Neural cell (in vitro differentiated cells): ENCODE measurements around the gene COL23A1.

Experiments
- EP300 ChIP-seq: fragments of 450-650 bp; conservative IDR thresholded peaks from 2 replicates; pipeline ENCODE4 v1.6.1; 2014; ENCODE audit warnings: antibody characterized with exemption, mild to moderate bottlenecking, moderate library complexity; ENCODE audit not compliant: poor library complexity, severe bottlenecking
- EZH2 ChIP-seq: fragments of 200-600, 300-800 bp; shearing (Covaris generic), sonication (generic); IDR thresholded peaks from 2 replicates; pipeline ENCODE4 v1.6.1; 2014; ENCODE audit warnings: antibody characterized with exemption, low read length, borderline replicate concordance, mild to moderate bottlenecking; ENCODE audit not compliant: insufficient read depth, poor library complexity, severe bottlenecking
- MXI1 ChIP-seq: fragments of 450-650 bp; conservative IDR thresholded peaks from 2 replicates; pipeline ENCODE4 v1.6.1; 2014; ENCODE audit warnings: antibody characterized with exemption, mild to moderate bottlenecking; ENCODE audit not compliant: poor library complexity, severe bottlenecking
- POLR2AphosphoS5 ChIP-seq: IDR thresholded peaks from 2 replicates; pipeline ENCODE4 v1.6.1; 2012
- RAD21 ChIP-seq: fragments of 450-650 bp; conservative IDR thresholded peaks from 2 replicates; pipeline ENCODE4 v1.6.1; 2014; ENCODE audit warnings: antibody characterized with exemption, mild to moderate bottlenecking, moderate library complexity
- SMC3 ChIP-seq: fragments of 450-650 bp; conservative IDR thresholded peaks from 2 replicates; pipeline ENCODE4 v1.6.1; 2014; ENCODE audit warnings: antibody characterized with exemption, mild to moderate bottlenecking, moderate library complexity; ENCODE audit not compliant: poor library complexity
- TF ChIP-seq, protein P1 (sequence below): IDR thresholded peaks from 2 replicates; pipeline ENCODE4 v1.6.1; 2012; ENCODE audit warnings: borderline replicate concordance
- TF ChIP-seq, protein P2 (sequence below): fragments of 450-650 bp; IDR thresholded peaks from 2 replicates; pipeline ENCODE4 v1.5.1; 2014; ENCODE audit warnings: antibody characterized with exemption, mild to moderate bottlenecking, moderate library complexity; ENCODE audit not compliant: poor library complexity, severe bottlenecking

DNA sequence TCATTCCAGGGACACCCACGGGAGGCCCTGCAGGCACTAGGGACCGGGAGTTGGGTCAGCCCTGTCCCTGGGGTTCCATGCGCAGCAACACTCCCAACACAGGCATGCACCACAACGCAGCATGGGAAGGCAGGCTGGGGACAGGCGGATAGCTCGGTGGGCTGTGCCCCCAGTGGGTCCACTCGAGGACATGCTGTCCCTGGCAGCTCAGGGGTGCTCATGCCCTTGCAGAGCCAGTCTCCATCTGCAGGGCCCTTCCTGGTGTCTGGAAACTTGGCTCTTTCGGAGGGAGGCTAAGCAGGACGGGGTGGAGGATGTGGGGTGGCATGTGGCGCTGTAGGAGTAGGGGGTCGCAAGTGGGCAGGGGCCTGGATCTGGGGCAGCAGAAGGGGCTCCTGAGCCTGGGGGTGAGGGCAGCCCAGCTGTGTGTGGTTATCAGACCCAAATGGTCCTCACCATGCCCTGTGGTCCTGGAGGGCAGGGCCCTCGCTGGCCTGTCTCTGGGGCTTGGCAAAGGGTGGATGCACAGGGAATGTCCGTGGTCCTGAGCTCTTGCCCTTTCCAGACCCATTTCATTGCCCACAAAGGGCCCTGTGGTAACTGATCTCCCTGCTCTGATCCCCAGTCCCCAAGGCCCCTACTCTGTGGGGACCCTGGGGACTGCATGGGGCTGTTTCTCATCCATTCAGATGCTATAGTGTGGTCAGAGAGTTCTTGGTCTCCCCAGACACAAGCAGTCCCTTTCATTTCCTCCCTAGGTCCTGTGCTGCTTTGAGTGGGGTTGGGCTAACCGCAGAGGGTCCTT lies 267.3 kb downstream of the COL23A1 start:
- TF ChIP-seq, protein P1, sequence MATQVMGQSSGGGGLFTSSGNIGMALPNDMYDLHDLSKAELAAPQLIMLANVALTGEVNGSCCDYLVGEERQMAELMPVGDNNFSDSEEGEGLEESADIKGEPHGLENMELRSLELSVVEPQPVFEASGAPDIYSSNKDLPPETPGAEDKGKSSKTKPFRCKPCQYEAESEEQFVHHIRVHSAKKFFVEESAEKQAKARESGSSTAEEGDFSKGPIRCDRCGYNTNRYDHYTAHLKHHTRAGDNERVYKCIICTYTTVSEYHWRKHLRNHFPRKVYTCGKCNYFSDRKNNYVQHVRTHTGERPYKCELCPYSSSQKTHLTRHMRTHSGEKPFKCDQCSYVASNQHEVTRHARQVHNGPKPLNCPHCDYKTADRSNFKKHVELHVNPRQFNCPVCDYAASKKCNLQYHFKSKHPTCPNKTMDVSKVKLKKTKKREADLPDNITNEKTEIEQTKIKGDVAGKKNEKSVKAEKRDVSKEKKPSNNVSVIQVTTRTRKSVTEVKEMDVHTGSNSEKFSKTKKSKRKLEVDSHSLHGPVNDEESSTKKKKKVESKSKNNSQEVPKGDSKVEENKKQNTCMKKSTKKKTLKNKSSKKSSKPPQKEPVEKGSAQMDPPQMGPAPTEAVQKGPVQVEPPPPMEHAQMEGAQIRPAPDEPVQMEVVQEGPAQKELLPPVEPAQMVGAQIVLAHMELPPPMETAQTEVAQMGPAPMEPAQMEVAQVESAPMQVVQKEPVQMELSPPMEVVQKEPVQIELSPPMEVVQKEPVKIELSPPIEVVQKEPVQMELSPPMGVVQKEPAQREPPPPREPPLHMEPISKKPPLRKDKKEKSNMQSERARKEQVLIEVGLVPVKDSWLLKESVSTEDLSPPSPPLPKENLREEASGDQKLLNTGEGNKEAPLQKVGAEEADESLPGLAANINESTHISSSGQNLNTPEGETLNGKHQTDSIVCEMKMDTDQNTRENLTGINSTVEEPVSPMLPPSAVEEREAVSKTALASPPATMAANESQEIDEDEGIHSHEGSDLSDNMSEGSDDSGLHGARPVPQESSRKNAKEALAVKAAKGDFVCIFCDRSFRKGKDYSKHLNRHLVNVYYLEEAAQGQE, result no peak
- TF ChIP-seq EZH2 (no peak), MXI1 (no peak), EP300 (no peak), POLR2AphosphoS5 (no peak), SMC3 (no peak), RAD21 (no peak)
- TF ChIP-seq, protein P2, sequence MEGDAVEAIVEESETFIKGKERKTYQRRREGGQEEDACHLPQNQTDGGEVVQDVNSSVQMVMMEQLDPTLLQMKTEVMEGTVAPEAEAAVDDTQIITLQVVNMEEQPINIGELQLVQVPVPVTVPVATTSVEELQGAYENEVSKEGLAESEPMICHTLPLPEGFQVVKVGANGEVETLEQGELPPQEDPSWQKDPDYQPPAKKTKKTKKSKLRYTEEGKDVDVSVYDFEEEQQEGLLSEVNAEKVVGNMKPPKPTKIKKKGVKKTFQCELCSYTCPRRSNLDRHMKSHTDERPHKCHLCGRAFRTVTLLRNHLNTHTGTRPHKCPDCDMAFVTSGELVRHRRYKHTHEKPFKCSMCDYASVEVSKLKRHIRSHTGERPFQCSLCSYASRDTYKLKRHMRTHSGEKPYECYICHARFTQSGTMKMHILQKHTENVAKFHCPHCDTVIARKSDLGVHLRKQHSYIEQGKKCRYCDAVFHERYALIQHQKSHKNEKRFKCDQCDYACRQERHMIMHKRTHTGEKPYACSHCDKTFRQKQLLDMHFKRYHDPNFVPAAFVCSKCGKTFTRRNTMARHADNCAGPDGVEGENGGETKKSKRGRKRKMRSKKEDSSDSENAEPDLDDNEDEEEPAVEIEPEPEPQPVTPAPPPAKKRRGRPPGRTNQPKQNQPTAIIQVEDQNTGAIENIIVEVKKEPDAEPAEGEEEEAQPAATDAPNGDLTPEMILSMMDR, result no peak
